Hematopoietic multipotent progenitor cell (in vitro differentiated cells): Measurements from ENCODE around the gene TESK1. TPM values are rescaled to one million over a fixed set of nuclear protein-coding genes. Genes with fewer than 3 reads are reported as not detected.
"Not testable (repeated sequence)": the region's sequence is repeated elsewhere in the genome, so short reads cannot be mapped to it uniquely, and the experiment has no call there.

Experiments
- DNase-seq, 3 donors: peaks; one replicate each; pipeline ENCODE4 v3.0.0-alpha.2; 2011 to 2015; ENCODE audit warnings: low read depth in 2 of 3, low spot score in 2 of 3
- total RNA-seq: library from RNA; depleted of rRNA; stranded (reverse); fragments of >200 nt; gene quantifications from one replicate; pipeline ENCODE4 v1.2.3, GENCODE V29; 2012

Gene TESK1
- total RNA-seq, 1 donor: 13.2 TPM

GRCh38 chr9:35640431-35640830 lies 35.4 kb downstream of the TESK1 start:
- DNase-seq: not testable (repeated sequence)

- DNase-seq: not testable (repeated sequence)
These were observed 36.4 kb downstream of the TESK1 start for GRCh38 chr9:35641478-35641877.

GRCh38 chr9:35643046-35643445 lies 38.0 kb downstream of the TESK1 start:
- DNase-seq: no peak

GRCh38 chr9:35645736-35646135 lies 40.7 kb downstream of the TESK1 start:
- not testable (repeated sequence) for DNase-seq

DNA sequence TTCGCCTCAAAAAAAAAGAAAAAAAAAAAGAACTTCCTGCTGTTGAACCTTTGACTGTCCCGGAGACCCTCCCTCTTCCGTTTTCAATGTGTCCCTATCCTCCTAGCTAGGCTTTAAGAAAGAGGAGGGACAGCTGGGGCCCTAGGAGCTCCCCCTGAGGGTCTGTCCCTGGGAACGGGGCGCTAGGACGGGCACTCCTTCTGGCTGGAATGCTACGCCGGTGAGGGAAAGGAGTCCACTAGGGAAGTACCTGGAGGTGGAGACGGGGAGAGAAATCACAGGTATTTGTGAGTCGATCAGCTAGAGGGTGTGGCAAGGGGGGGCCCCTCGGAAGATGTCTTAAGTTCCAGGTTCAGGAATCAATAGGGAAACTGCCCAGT lies 41.1 kb downstream of the TESK1 start:
- peak in 1 of 3 donors; percentile 40 for DNase-seq

- peak; percentile 89 to 94 (median 90) for DNase-seq
These were observed 41.6 kb downstream of the TESK1 start for GRCh38 chr9:35646533-35647265.

DNA sequence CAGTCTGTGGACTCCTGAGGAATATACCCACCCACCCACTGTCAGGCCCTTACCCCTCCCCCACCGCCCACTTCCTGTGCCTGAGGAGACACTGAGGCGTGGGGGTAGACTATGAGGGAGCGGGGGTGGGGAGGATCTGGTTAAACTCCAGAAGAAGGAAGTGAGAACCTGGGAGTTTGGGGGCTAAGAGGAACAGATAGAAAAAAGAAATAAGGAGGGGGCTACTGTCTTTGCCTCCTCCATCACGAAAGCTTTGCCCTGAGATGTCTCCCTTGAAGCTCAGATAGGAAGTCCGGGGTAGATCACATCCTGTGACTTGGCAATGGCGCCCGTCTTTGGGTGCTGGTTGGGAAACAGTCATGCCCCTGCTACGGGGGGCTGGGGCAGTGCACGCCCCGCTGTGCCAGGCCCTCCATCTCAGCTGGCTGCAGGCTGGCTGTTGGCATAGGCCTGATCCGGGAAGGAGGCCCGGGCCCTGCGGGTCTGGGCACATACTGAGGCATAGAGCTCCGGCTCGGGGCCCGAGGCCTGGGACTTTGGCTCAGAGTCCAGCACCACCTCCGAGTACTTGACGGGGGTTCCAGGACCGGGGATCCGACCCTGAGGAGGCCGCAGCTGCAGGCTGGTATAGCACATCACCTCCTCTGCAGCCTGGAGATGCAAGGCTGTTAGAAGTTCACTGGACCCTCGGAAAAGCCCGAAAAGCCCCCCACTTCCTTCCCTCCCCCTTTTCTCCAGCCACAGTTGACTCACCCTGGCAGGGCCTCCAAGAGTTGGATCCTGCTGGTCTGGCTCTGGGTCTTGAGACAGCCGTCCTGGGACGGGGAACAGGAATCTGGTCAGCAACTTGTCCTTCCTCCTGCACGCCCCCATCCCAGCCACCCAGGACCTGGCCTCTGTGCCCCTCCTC lies 44.6 kb downstream of the TESK1 start:
- no peak for DNase-seq

DNA sequence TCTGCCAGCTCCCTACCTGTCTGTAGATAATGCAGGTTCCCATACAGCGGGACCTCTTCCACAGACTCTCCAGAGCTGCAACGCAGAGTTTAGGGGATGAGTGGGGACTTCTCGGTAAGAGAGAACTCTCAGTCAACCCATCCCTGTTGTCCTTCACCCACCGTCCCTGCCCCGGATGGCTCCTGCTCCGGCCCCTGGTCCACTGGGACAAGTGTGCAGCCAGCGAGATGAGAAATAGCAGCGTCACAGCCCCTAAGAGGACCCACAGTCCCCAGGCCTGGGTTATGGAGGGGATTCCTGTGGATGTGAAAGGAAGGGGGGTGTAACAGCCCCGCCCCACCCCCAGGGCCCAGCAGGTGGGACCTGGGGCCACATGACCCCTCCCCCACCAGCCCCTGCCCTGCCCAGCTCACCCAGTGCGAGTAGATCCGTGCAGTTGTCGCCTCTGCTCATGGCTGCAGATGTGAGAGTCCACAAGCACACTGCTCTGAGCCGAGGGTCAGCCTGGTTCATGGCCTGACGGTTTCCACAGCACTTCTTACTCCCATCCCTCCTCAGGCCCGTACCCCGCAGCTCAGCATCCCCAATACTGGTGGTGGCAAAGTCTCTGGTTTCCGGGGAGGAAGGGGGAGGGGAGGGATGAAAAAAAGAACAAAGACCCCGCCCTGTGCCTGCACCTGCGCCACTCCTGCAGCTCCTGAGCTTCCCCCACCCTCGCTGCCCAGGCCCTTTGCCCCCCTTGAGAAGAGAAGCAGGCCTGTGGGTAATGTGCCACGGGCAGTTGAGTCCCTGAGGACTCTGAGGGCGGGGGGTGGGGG lies 45.5 kb downstream of the TESK1 start, which contains the start of gene SIT1:
SIT1 (minus strand) TSS at position 591 of the 818 bp plus-strand sequence; CDS start at position 513, 78 bp downstream.
- no peak for DNase-seq

GRCh38 chr9:35651956-35652828 lies 47.1 kb downstream of the TESK1 start:
- no peak for DNase-seq

DNA sequence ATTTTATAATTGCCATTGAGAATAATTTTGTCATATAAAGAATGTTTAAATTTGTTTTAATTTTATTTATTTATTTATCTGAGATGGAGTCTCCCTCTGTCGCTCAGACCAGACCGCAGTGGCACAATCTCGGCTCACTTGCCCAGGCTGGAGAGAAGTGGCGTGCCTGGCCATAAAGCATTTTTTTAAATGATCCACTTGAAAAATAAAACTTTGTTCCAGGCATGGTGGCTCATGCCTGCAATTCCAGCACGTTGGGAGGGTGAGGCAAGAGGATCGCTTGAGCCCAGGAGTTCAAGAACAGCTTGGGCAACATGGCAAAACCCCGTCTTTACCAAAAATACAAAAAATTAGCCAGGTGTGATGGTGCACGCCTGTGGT lies 47.8 kb downstream of the TESK1 start:
- DNase-seq: no peak

DNA sequence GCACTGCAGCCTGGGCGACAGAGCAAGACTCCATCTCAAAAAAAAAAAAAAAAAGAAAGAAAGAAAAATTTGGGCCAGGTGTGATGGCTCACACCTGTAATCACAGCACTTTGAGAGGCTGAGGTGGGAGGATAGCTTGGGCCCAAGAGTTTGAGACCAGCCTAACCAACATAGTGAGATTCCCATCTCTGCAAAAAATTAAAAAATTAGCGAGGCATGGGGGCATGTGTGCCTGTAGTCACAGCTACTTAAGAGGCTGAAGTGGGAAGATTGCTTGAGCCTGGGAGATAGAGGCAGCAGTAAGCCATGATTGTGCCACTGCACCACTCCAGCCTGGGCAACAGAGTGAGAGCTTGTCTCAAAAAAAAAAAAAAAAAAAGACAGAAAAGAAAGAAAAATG lies 48.5 kb downstream of the TESK1 start:
- DNase-seq: no peak

- no peak for DNase-seq
These were observed 51.3 kb downstream of the TESK1 start for GRCh38 chr9:35656348-35656747.

DNA sequence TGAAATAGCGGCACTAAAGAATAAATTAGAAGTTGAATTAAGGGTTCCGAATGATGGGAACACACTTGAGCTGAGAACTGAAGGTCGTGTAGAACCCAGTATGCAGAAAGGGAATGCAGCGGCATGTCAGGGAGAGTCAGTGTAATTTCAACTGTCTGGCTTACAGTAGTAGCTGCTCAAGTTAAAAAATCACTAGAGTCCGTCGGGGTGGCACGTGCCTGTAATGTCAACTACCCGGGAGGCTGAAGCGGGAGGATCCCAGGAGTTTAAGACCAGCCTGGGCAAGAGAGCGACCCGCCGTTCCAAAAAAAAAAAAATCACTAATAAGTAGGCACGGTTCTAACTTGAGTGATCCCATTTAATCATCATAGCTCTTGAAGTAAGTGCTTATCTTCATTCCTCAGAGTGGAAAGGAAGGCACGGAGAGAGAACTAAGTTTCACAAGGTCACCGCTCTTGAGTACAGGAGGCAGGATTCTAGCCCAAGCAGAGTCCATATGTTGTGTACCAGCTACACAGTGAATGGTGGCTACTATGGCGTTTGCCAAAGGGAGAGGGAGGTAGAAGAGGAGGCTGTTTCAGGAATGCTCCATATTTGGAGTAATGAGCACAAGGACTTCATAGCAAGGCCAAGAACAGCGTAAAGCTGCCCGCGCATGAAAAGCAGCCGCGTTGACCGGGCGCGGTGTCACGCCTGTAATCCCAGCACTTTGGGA lies 51.9 kb downstream of the TESK1 start:
- DNase-seq: no peak

- DNase-seq: peak; percentile 90 to 96 (median 92)
These were observed 52.6 kb downstream of the TESK1 start, which contains the start of gene RMRP for GRCh38 chr9:35657546-35658136. TSS of gene RMRP (minus strand) at chr9:35658019.

GRCh38 chr9:35658137-35658967 lies 53.3 kb downstream of the TESK1 start, which contains the start of gene CCDC107:
TSS of gene CCDC107 (plus strand) at chr9:35658292. CDS start at chr9:35658380, 88 bp downstream.
- peak; percentile 84 to 89 (median 87) for DNase-seq

DNA sequence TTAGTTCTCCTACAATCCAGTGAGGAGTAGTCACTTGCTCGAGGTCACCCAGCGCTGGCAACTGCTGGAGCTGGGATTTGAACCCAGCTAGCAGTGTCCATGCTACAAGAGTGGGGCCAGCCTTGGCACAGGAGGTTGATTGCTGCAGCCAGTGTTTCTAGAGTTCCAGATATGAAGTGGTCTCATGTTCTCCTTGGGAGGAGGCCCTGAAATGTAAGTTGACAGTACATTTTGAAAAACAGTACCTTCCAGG lies 53.8 kb downstream of the TESK1 start:
- no peak for DNase-seq

GRCh38 chr9:35659340-35659739 lies 54.3 kb downstream of the TESK1 start:
- no peak for DNase-seq
